Measurements from ENCODE around the gene RHBDF2. TPM values are rescaled to one million over a fixed set of nuclear protein-coding genes. Genes with fewer than 3 reads are reported as not detected.
A peak's percentile ranks its signal among the peaks of the same experiment; 100 is the strongest.

Gene RHBDF2
- total RNA-seq, 1 experiment from 2014 or later: 33.0 TPM

DNA sequence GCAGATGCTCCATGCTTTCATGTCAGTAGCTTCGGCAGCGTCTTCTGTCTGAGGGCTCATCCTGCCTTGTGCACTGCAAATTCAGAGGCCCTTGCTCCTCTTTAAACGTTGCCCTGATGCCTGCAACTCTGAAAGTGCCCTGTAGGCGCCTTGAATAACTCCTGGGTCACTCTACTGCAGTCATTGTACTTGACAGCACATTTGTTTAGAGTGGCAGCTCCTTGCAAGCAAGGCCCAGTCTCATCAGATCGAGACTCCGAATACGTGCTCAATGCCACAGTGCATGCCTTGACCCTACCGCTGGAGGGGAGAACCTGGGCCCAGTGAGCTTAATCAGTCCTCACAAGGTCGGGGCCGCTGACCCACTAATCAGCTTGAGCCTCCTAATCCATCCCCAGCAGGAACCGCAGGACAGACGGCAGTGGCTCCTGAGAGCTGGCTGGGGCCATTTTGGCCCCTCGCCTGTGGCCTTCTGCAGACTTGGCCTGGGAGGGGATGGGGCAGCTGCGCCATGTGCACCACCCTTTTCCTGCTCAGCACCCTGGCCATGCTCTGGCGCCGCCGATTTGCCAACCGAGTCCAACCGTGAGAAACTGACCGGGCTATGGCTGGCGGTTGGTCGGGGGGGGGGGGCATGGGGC lies 38.5 kb upstream of the RHBDF2 start, which contains the start of gene PRCD (continued):
- TF ChIP-seq ATF2 (CRISPR knock-in tag; IDR thresholded peaks at IDR 0.05; ENCODE audit: borderline replicate concordance, low read depth): no peak
- no peak for TF ChIP-seq FOXJ3 (CRISPR knock-in tag; IDR thresholded peaks at IDR 0.05; ENCODE audit: borderline replicate concordance)
- TF ChIP-seq ZNF416 (CRISPR knock-in tag; IDR thresholded peaks at IDR 0.05): no peak
- no peak for TF ChIP-seq TCF7 (CRISPR knock-in tag; IDR thresholded peaks at IDR 0.05; ENCODE audit: low read depth)
- TF ChIP-seq, protein P1, sequence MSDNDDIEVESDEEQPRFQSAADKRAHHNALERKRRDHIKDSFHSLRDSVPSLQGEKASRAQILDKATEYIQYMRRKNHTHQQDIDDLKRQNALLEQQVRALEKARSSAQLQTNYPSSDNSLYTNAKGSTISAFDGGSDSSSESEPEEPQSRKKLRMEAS (CRISPR knock-in tag; IDR thresholded peaks at IDR 0.05): no peak
- TF ChIP-seq TEAD4 (CRISPR knock-in tag; IDR thresholded peaks at IDR 0.05): no peak
- no peak for TF ChIP-seq SOX15 (CRISPR knock-in tag; IDR thresholded peaks at IDR 0.05)
- TF ChIP-seq PRDM15 (CRISPR knock-in tag; IDR thresholded peaks at IDR 0.05): no peak
- no peak for TF ChIP-seq FOXK1 (CRISPR knock-in tag; IDR thresholded peaks at IDR 0.05)
- TF ChIP-seq, protein P2, sequence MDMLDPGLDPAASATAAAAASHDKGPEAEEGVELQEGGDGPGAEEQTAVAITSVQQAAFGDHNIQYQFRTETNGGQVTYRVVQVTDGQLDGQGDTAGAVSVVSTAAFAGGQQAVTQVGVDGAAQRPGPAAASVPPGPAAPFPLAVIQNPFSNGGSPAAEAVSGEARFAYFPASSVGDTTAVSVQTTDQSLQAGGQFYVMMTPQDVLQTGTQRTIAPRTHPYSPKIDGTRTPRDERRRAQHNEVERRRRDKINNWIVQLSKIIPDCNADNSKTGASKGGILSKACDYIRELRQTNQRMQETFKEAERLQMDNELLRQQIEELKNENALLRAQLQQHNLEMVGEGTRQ (CRISPR knock-in tag; IDR thresholded peaks at IDR 0.05): no peak
- TF ChIP-seq, protein P3, sequence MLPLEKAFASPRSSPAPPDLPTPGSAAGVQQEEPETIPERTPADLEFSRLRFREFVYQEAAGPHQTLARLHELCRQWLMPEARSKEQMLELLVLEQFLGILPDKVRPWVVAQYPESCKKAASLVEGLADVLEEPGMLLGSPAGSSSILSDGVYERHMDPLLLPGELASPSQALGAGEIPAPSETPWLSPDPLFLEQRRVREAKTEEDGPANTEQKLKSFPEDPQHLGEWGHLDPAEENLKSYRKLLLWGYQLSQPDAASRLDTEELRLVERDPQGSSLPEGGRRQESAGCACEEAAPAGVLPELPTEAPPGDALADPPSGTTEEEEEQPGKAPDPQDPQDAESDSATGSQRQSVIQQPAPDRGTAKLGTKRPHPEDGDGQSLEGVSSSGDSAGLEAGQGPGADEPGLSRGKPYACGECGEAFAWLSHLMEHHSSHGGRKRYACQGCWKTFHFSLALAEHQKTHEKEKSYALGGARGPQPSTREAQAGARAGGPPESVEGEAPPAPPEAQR (CRISPR knock-in tag; IDR thresholded peaks at IDR 0.05): no peak
- no peak for TF ChIP-seq TP53 (CRISPR knock-in tag; IDR thresholded peaks at IDR 0.05)
- TF ChIP-seq TEAD1 (CRISPR knock-in tag; IDR thresholded peaks at IDR 0.05): no peak

GRCh38 chr17:76538941-76539570 lies 37.8 kb upstream of the RHBDF2 start:
- no peaks in the 10 kb centered on the region; the same call in 1 of the 2 replicates for H3K36me3 Mint-ChIP-seq
- H3K4me1 Mint-ChIP-seq: peaks cover 35% of the 10 kb centered on the region
- ChIA-PET CTCF (interaction anchor here (0.9 to 9.7 kb wide), 11 partner anchors 8 to 159 kb away, joined by 3 to 123 read pairs (median 10); no protein-coding TSS in a partner anchor), POLR2A (no interaction called here)
- peak overlapping the region; percentile 68 for H3K4me3 Mint-ChIP-seq
- no peak overlapping the region for H3K27ac Mint-ChIP-seq
- H3K27me3 Mint-ChIP-seq (ENCODE audit: low read depth): peaks cover 52% of the 10 kb centered on the region
- H3K9me3 Mint-ChIP-seq: no peaks in the 10 kb centered on the region
- ATAC-seq (no peak), DNase-seq (ENCODE audit: low spot score) (no peak)
- TF ChIP-seq, protein P4, sequence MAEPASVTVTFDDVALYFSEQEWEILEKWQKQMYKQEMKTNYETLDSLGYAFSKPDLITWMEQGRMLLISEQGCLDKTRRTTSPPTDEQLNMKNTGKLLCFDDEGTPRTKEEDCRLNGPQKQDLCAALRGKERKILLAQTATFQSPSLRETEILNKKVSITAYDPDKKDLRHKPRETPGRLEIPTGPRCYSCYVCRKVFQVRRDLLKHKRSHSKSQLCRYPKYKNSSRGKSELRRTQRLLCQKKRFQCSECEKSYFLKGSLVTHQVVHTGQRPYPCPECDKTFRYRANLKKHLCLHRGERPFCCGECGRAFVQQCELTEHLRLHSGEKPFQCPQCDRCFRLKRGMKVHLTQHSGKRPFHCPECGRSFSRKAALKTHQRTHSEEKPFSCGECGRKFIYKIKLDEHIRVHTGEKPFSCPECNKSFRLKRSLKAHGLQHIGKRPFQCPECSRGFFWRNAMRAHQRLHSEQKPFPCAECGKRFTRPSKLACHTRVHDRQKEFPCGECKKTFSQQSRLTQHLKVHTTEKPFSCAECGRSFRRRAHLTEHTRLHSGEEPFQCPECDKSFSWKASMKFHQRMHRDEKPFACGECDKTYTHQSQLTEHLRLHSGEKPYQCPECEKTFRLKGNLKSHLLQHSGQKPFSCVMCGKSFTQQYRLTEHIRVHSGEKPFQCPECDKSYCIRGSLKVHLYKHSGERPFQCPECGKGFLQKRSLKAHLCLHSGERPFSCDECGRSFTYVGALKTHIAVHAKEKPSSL (CRISPR knock-in tag; conservative IDR thresholded peaks at IDR 0.05): no peak
- TF ChIP-seq, protein P5, sequence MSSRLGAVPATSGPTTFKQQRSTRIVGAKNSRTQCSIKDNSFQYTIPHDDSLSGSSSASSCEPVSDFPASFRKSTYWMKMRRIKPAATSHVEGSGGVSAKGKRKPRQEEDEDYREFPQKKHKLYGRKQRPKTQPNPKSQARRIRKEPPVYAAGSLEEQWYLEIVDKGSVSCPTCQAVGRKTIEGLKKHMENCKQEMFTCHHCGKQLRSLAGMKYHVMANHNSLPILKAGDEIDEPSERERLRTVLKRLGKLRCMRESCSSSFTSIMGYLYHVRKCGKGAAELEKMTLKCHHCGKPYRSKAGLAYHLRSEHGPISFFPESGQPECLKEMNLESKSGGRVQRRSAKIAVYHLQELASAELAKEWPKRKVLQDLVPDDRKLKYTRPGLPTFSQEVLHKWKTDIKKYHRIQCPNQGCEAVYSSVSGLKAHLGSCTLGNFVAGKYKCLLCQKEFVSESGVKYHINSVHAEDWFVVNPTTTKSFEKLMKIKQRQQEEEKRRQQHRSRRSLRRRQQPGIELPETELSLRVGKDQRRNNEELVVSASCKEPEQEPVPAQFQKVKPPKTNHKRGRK (CRISPR knock-in tag; IDR thresholded peaks at IDR 0.05; ENCODE audit: borderline replicate concordance): no peak
- no peak for TF ChIP-seq CREM (CRISPR knock-in tag; IDR thresholded peaks at IDR 0.05)
- TF ChIP-seq, protein P6, sequence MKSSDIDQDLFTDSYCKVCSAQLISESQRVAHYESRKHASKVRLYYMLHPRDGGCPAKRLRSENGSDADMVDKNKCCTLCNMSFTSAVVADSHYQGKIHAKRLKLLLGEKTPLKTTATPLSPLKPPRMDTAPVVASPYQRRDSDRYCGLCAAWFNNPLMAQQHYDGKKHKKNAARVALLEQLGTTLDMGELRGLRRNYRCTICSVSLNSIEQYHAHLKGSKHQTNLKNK (CRISPR knock-in tag; IDR thresholded peaks at IDR 0.05): no peak
- TF ChIP-seq NFYB (CRISPR knock-in tag; conservative IDR thresholded peaks at IDR 0.05; ENCODE audit: low read depth): no peak
- TF ChIP-seq PRRX2 (CRISPR knock-in tag; IDR thresholded peaks at IDR 0.05): no peak
- no peak for TF ChIP-seq GTF2I (CRISPR knock-in tag; conservative IDR thresholded peaks at IDR 0.05)
- no peak for TF ChIP-seq NR1H2 (CRISPR knock-in tag; IDR thresholded peaks at IDR 0.05)
- no peak for TF ChIP-seq HMGXB4 (CRISPR knock-in tag; IDR thresholded peaks at IDR 0.05)

Data from WTC11 (cell line).